Measurements from ENCODE around the gene WSCD2.

GRCh38 chr12:108297895-108298760 is 169.0 kb downstream of the WSCD2 start:
- TF ChIP-seq GATA3 (IDR thresholded peaks at IDR 0.05; ENCODE audit: low read depth, low read length) (no peak), GATA2 (IDR thresholded peaks at IDR 0.05; ENCODE audit: low read depth, low read length) (no peak)
